Measurements from ENCODE around the gene HSD11B2.

Gene HSD11B2

DNA sequence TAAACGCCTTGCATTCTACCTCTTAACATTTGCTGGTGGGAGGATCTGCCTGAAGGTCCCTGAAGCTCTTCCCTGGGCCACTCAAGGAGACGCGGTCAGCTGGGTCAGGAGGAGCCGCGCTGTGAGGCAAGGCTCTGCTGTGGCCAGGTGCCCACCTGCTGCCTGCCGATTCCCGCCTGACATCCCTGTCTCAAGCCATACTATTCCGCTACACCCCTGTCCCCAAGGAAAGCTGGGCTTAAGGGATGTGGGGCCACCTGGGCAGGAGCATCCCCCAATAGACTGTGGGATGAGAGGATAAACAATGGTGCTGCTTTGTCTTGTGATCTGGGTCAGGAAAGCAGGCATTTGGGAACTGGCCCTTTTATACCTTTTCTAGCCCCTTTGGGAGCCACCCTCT, 42.7 kb upstream of the HSD11B2 start:
- TF ChIP-seq, protein P1, sequence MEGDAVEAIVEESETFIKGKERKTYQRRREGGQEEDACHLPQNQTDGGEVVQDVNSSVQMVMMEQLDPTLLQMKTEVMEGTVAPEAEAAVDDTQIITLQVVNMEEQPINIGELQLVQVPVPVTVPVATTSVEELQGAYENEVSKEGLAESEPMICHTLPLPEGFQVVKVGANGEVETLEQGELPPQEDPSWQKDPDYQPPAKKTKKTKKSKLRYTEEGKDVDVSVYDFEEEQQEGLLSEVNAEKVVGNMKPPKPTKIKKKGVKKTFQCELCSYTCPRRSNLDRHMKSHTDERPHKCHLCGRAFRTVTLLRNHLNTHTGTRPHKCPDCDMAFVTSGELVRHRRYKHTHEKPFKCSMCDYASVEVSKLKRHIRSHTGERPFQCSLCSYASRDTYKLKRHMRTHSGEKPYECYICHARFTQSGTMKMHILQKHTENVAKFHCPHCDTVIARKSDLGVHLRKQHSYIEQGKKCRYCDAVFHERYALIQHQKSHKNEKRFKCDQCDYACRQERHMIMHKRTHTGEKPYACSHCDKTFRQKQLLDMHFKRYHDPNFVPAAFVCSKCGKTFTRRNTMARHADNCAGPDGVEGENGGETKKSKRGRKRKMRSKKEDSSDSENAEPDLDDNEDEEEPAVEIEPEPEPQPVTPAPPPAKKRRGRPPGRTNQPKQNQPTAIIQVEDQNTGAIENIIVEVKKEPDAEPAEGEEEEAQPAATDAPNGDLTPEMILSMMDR (IDR thresholded peaks at IDR 0.05): no peak
- Histone ChIP-seq H3K9me3 (no peaks in the 10 kb centered on the region), H3K27ac (no peak overlapping the region), H3K4me3 (ENCODE audit: low read depth in 1 of 2, low read length in 1 of 2) (no peak overlapping the region), H3K4me1 (ENCODE audit: control insufficient read depth in 1 of 2, insufficient read depth in 1 of 2, low read depth in 1 of 2, low read length in 1 of 2) (peaks cover 20 to 27% of the 10 kb centered on the region in 2 experiments), H3K27me3 (peaks cover 25% of the 10 kb centered on the region), H3K36me3 (no peaks in the 10 kb centered on the region)

DNA sequence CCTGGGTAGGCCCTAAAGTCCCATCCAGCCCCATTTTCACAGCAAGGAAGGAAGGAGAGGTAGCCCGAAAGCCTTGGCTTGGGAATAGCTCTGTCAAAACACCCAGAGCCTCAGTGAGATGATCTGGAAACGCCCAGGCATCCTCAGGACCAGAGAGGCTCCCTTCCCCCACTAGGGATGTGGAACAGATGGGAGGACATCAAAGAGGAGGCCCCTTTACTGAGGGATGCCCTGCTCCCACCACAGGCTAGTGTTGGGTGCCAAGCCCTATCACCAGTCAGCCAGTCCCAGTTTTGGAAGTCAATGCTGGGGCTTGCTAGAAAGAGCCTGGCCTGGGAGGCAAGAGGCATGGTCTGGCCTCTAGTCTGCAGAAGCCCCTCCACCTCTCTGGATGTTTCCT, 42.3 kb upstream of the HSD11B2 start:
- Histone ChIP-seq H3K4me1 (ENCODE audit: control insufficient read depth in 1 of 2, insufficient read depth in 1 of 2, low read depth in 1 of 2, low read length in 1 of 2) (peaks cover 24 to 31% of the 10 kb centered on the region in 2 experiments), H3K27ac (no peak overlapping the region), H3K4me3 (ENCODE audit: low read depth in 1 of 2, low read length in 1 of 2) (no peak overlapping the region), H3K9me3 (no peaks in the 10 kb centered on the region), H3K27me3 (peaks cover 29% of the 10 kb centered on the region), H3K36me3 (no peaks in the 10 kb centered on the region)
- TF ChIP-seq, protein P1 (IDR thresholded peaks at IDR 0.05): no peak

DNA sequence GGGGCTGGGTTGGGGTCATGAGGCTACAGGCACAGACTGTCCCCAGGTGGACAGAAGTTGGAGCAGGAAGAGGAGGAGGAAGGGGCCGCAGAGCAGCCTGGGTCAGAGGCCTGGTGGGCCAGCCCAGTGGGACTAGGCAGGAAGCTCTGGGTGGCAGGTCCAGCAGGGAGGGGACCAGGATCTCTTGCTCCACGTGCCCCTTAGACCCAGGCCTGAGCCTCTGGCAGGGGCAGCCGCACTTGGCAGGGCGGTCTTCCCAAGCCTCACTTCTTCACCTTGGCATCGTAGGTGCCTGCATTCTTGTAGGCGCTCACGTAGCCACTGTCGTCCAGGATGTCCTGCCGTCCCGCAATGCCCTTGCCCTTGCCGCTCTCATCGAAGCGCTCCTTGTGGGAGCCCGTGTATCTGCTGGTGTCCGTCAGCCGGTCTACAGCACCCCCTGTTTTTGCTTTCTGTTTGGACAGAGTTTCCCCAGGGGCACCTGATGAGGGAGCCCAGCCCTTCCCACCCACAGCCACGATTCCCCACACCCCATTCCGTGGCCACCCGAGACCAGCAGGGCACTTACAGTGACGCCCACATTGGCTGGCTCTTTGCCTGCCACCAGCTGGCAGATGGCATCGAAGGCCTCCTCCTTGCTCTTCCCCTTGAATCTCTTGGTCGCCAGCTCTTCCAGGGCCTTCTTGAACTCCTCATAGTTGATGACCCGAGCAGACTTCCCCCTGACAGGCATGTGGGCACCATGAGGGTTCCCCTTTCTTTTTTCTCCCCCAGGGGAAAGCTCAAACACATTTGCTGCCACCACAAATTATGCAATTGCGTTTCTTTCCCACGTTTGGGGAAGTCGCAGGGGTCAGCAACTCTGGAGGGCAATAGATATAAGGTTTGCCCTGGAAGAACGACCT, 40.8 kb upstream of the HSD11B2 start:
- Histone ChIP-seq H3K4me1 (ENCODE audit: control insufficient read depth in 1 of 2, insufficient read depth in 1 of 2, low read depth in 1 of 2, low read length in 1 of 2) (peaks cover 40 to 47% of the 10 kb centered on the region in 2 experiments), H3K27me3 (peaks cover 45% of the 10 kb centered on the region), H3K4me3 (ENCODE audit: low read depth in 1 of 2, low read length in 1 of 2) (peak overlapping the region; percentile 23 to 28), H3K9me3 (no peaks in the 10 kb centered on the region), H3K36me3 (no peaks in the 10 kb centered on the region), H3K27ac (peak overlapping the region; percentile 63)
- TF ChIP-seq, protein P1 (IDR thresholded peaks at IDR 0.05): no peak

DNA sequence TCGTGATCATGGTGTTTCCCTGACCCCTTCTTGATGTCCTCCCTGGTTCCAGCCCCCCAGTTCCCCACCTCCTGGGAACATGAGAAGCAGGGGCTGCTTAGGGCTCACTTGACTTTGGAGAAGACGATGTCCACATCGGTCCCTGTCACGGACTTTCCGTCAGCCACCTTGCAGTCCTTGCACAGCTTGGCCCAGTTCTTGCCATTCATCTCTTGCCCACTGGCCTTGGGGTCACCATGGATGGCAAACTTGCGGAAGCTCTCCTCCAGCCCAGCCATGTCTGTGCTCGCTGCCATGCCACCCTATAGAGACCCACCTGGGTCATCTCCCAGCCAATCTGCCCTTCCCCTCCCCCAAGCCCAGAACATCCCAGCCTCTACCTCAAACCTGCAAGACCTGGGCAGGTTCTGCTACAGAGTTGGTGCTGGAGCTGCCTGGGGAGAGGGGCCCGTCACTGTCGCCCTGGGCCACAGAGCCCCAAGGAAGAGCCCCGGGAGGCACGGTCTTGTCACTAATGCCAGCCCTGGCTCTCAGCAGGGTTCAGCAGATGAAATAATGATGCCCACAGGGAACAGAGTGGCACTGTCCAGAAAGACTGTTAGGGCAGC, 40.0 kb upstream of the HSD11B2 start:
- Histone ChIP-seq H3K36me3 (no peaks in the 10 kb centered on the region), H3K4me1 (ENCODE audit: control insufficient read depth in 1 of 2, insufficient read depth in 1 of 2, low read depth in 1 of 2, low read length in 1 of 2) (peaks cover 43 to 49% of the 10 kb centered on the region in 2 experiments), H3K27ac (peak overlapping the region; percentile 63), H3K27me3 (peaks cover 53% of the 10 kb centered on the region), H3K4me3 (ENCODE audit: low read depth in 1 of 2, low read length in 1 of 2) (peak overlapping the region; percentile 23 to 28), H3K9me3 (no peaks in the 10 kb centered on the region)
- TF ChIP-seq, protein P1 (IDR thresholded peaks at IDR 0.05): no peak

DNA sequence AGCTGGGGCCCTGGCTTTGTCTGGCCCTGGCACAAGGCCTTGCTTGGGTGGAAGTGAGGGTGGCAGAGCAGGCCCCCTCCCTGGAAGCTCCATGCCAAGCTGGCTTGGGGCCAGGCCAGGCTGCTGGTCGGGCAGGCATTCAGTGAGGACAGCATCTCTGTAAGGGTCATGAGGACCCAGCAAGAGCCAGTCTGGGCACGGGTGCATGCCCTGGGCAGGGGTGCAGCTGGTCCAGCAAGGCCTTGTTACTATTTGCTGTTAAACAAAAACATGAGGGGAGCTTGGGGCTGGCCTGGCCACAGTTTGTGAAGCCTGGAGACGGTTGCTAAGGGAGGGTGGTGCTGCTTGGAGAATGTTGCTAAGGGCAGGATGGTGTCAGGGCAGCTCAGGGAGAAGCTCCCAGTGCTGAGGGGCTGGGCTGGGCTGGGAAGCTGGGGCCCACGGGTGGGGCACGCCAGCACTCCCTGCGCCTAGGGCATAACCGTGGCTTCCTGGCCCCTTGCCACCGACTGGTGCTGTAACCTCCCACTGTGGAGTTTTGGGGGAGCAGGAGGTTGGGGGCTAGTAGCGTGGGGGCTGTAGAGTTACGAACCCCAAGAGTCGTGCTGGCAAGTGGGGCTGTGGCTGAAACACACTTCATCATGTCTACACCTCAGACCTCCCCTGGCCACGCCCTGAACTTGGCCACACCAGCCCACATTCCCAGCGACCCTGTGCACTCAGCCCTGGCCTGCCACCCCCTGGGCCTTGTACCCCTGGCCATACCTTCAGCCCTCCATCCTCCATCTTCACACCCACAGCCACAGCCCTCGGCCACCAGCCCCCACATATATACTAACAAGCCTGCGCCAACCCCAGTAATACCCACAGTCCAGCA, 39.3 kb upstream of the HSD11B2 start:
- Histone ChIP-seq H3K9me3 (no peaks in the 10 kb centered on the region), H3K36me3 (no peaks in the 10 kb centered on the region), H3K27ac (no peak overlapping the region), H3K4me3 (ENCODE audit: low read depth in 1 of 2, low read length in 1 of 2) (no peak overlapping the region), H3K27me3 (peaks cover 60% of the 10 kb centered on the region), H3K4me1 (ENCODE audit: control insufficient read depth in 1 of 2, insufficient read depth in 1 of 2, low read depth in 1 of 2, low read length in 1 of 2) (peaks cover 43 to 49% of the 10 kb centered on the region in 2 experiments)
- TF ChIP-seq, protein P1 (IDR thresholded peaks at IDR 0.05): no peak

All from neutrophil (primary cell).